H1 (cell line): Measurements from ENCODE around the gene ARHGEF6. TPM values are rescaled to one million over a fixed set of nuclear protein-coding genes. Genes with fewer than 3 reads are reported as not detected.

Experiments used
- CTCF ChIA-PET: fragments of 300-600 bp; sonication (Branson Sonifier 250); formaldehyde crosslinking; loops from one replicate; lab custom pipeline; 2021; ENCODE audit not compliant: partially characterized antibody; lab: Charles Lee
- POLR2A ChIA-PET: fragments of 300-600 bp; sonication (Branson Sonifier 250); formaldehyde crosslinking; loops from one replicate; lab custom pipeline; 2021; ENCODE audit warnings: inconsistent platforms; ENCODE audit not compliant: partially characterized antibody; lab: Charles Lee
- DNase-seq, 2 experiments: peaks; one replicate each; pipeline versions ENCODE4 v3.0.0 to v3.0.0-alpha.2; 2010 to 2022; ENCODE audit warnings: low spot score in 2 of 2, low read depth in 1 of 2, mixed read lengths in 1 of 2
- FAIRE-seq: peaks from 2 replicates; lab custom pipeline; 2011; peaks lifted over from hg19 to GRCh38; lab: Jason Lieb, UNC
- H2AFZ ChIP-seq: 2 replicates; pipeline ENCODE4 v1.8.1; 2012; ENCODE audit warnings: low read length, inconsistent platforms
- H2AK5ac ChIP-seq: 2 replicates; pipeline ENCODE4 v1.6.1; 2013; ENCODE audit warnings: low read depth, low read length
- H2BK120ac ChIP-seq: replicated peaks from 2 replicates; pipeline ENCODE3; 2013; ENCODE audit warnings: low read depth, low read length, inconsistent platforms
- H2BK12ac ChIP-seq: 2 replicates; pipeline ENCODE4 v1.6.1; 2013; ENCODE audit warnings: low read depth, low read length
- H2BK15ac ChIP-seq: 2 replicates; pipeline ENCODE4 v1.6.1; 2013; ENCODE audit warnings: low read length
- H2BK20ac ChIP-seq: 2 replicates; pipeline ENCODE4 v1.6.1; 2013; ENCODE audit warnings: low read length
- H2BK5ac ChIP-seq: 2 replicates; pipeline ENCODE4 v1.6.1; 2013; ENCODE audit warnings: low read depth, low read length
- H3K14ac ChIP-seq: 2 replicates; pipeline ENCODE4 v1.6.1; 2013; ENCODE audit warnings: inconsistent platforms; ENCODE audit not compliant: insufficient read length
- H3K18ac ChIP-seq: 2 replicates; pipeline ENCODE4 v1.6.1; 2013; ENCODE audit warnings: low read length; ENCODE audit errors: extremely low read depth
- H3K23ac ChIP-seq: 2 replicates; pipeline ENCODE4 v1.6.1; 2013; ENCODE audit warnings: inconsistent platforms; ENCODE audit not compliant: insufficient read length
- H3K23me2 ChIP-seq: 2 replicates; pipeline ENCODE4 v1.6.1; 2013; ENCODE audit warnings: low read depth, low read length
- H3K27ac ChIP-seq: 2 replicates; pipeline ENCODE4 v1.6.1; 2011; ENCODE audit warnings: low read depth, low read length, inconsistent platforms
- H3K27me3 ChIP-seq, 4 experiments: replicated peaks in 1 of 4; 1 replicate in 1 of 4; 2 replicates in 3 of 4; pipeline versions ENCODE4 v1.6.1 to v1.8.1; 2011 to 2013; ENCODE audit warnings: low read length in 3 of 4, mild to moderate bottlenecking in 3 of 4, inconsistent platforms in 2 of 4, mixed read lengths in 2 of 4, moderate library complexity in 1 of 4; ENCODE audit not compliant: control insufficient read depth in 3 of 4, insufficient read depth in 3 of 4; ENCODE audit errors: extremely low read depth in 1 of 4
- H3K36me3 ChIP-seq, 4 experiments: 2 replicates each; pipeline versions ENCODE4 v1.6.1 to v1.8.1; 2011 to 2013; ENCODE audit warnings: mild to moderate bottlenecking in 4 of 4, low read length in 3 of 4, moderate library complexity in 2 of 4, control low read depth in 1 of 4, inconsistent platforms in 1 of 4; ENCODE audit not compliant: insufficient read depth in 4 of 4, control insufficient read depth in 2 of 4
- H3K4ac ChIP-seq: replicated peaks from 2 replicates; pipeline ENCODE3; 2013; ENCODE audit warnings: low read length, low read depth, mixed read lengths, inconsistent platforms; ENCODE audit not compliant: insufficient read length
- H3K4me1 ChIP-seq, 4 experiments: replicated peaks in 1 of 4; 1 replicate in 1 of 4; 2 replicates in 3 of 4; pipeline versions ENCODE4 v1.6.1 to v1.8.1; 2011 to 2013; ENCODE audit warnings: low read length in 3 of 4, inconsistent platforms in 2 of 4, mixed read lengths in 1 of 4; ENCODE audit not compliant: insufficient read depth in 4 of 4, control insufficient read depth in 3 of 4
- H3K4me2 ChIP-seq, 2 experiments: 2 replicates each; pipeline versions ENCODE4 v1.6.1 to v1.8.1; 2011 to 2013; ENCODE audit warnings: low read depth in 2 of 2, low read length in 2 of 2, control low read depth in 1 of 2, inconsistent platforms in 1 of 2, mild to moderate bottlenecking in 1 of 2; ENCODE audit not compliant: insufficient read depth in 1 of 2
- H3K4me3 ChIP-seq, 4 experiments: fragments of 200-600, 300-600 bp in 1 of 4; sonication (generic), shearing (Covaris generic), sonication (Bioruptor Twin) in 1 of 4; 2 replicates each; pipeline versions ENCODE4 v1.5.1 to v1.8.1; 2011 to 2016; ENCODE audit warnings: low read length in 4 of 4, low read depth in 3 of 4, control low read depth in 2 of 4, inconsistent platforms in 2 of 4, mild to moderate bottlenecking in 2 of 4, mixed read lengths in 1 of 4, moderate library complexity in 1 of 4; ENCODE audit not compliant: insufficient read depth in 2 of 4; ENCODE audit errors: extremely low read depth in 1 of 4
- H3K56ac ChIP-seq: replicated peaks from 2 replicates; pipeline ENCODE3; 2013; ENCODE audit warnings: low read depth, mild to moderate bottlenecking, mixed read lengths, low read length, inconsistent platforms; ENCODE audit not compliant: insufficient read length
- H3K79me1 ChIP-seq: 2 replicates; pipeline ENCODE4 v1.6.1; 2013; ENCODE audit warnings: low read depth, low read length, control low read depth
- H3K79me2 ChIP-seq, 2 experiments: 2 replicates each; pipeline versions ENCODE4 v1.6.1 to v1.8.1; 2012 to 2013; ENCODE audit warnings: low read length in 2 of 2, mild to moderate bottlenecking in 2 of 2, inconsistent platforms in 1 of 2; ENCODE audit not compliant: insufficient read depth in 2 of 2, control insufficient read depth in 1 of 2
- H3K9ac ChIP-seq, 4 experiments: replicated peaks in 1 of 4; 1 replicate in 1 of 4; 2 replicates in 3 of 4; pipeline versions ENCODE4 v1.6.1 to v1.8.1; 2011 to 2013; ENCODE audit warnings: low read depth in 3 of 4, low read length in 3 of 4, control low read depth in 2 of 4, mild to moderate bottlenecking in 2 of 4, moderate library complexity in 2 of 4, inconsistent platforms in 1 of 4; ENCODE audit errors: extremely low read depth in 1 of 4
- H3K9me3 ChIP-seq, 2 experiments: 2 replicates each; pipeline versions ENCODE4 v1.6.1 to v1.8.1; 2012 to 2013; ENCODE audit warnings: mild to moderate bottlenecking in 2 of 2, moderate library complexity in 2 of 2, control low read depth in 1 of 2, inconsistent platforms in 1 of 2, low read depth in 1 of 2, low read length in 1 of 2, mixed read lengths in 1 of 2; ENCODE audit not compliant: insufficient read depth in 2 of 2
- H4K20me1 ChIP-seq, 2 experiments: replicated peaks in 1 of 2; 2 replicates each; pipeline versions ENCODE3 to v1.8.1; 2011 to 2013; ENCODE audit warnings: inconsistent platforms in 2 of 2, low read length in 2 of 2, mild to moderate bottlenecking in 1 of 2; ENCODE audit not compliant: insufficient read depth in 2 of 2, control insufficient read depth in 1 of 2
- H4K5ac ChIP-seq: 2 replicates; pipeline ENCODE4 v1.6.1; 2013; ENCODE audit warnings: low read length, low read depth, mixed read lengths, inconsistent platforms; ENCODE audit not compliant: insufficient read length
- H4K8ac ChIP-seq: 2 replicates; pipeline ENCODE4 v1.8.0; 2013; ENCODE audit warnings: mild to moderate bottlenecking, moderate library complexity, low read length, inconsistent platforms; ENCODE audit not compliant: insufficient read depth; ENCODE audit errors: extremely low read depth
- H4K91ac ChIP-seq: replicated peaks from 2 replicates; pipeline ENCODE3; 2013; ENCODE audit warnings: low read length, mixed read lengths, inconsistent platforms; ENCODE audit not compliant: insufficient read length
- RAD21 ChIP-seq, 2 experiments: IDR thresholded peaks in 1 of 2; conservative IDR thresholded peaks in 1 of 2; 2 replicates each; pipeline ENCODE4 v1.6.1; 2011; ENCODE audit warnings: low read depth in 2 of 2, low read length in 2 of 2, improper control_type of control experiment in 1 of 2, inconsistent platforms in 1 of 2, mild to moderate bottlenecking in 1 of 2, moderate library complexity in 1 of 2
- TEAD4 ChIP-seq: IDR thresholded peaks from 2 replicates; pipeline ENCODE4 v1.6.1; 2012; ENCODE audit warnings: low read depth, low read length, inconsistent platforms, mixed read lengths
- ZNF274 ChIP-seq: IDR thresholded peaks from 2 replicates; pipeline ENCODE4 v1.7.0; 2012; ENCODE audit warnings: low read length, borderline replicate concordance; ENCODE audit errors: extremely low read depth
- WGBS, 2 experiments: shearing (Covaris generic) in 1 of 2; methylation state at CpG; one replicate each; pipeline versions ENCODE4 v1.1.6 to v1.1.7; 2013 to 2015; ENCODE audit warnings: low lambda C conversion rate in 2 of 2, mixed read lengths in 2 of 2, inconsistent platforms in 1 of 2, low coverage in 1 of 2, missing lambda C conversion rate in 1 of 2; ENCODE audit not compliant: insufficient replicate concordance in 2 of 2, insufficient coverage in 1 of 2, insufficient read length in 1 of 2; ENCODE audit errors: extremely low coverage in 1 of 2, missing lambda C conversion rate in 1 of 2; 5-methylcytosine and 5-hydroxymethylcytosine counted together
- polyA plus RNA-seq, 7 experiments: library from polyadenylated mRNA; depleted of rRNA in 3 of 7; stranded (reverse) in 5 of 7; unstranded in 2 of 7; fragments of >200 nt in 5 of 7; fragments of 200-250 nt in 2 of 7; gene quantifications; 1 replicate in 5 of 7; 2 replicates in 1 of 7; 4 replicates in 1 of 7; pipeline versions ENCODE4 v1.2.1 to v1.2.3, GENCODE V29; 2011 to 2013; ENCODE audit warnings: missing spikeins in 2 of 7, mixed read lengths in 2 of 7
- total RNA-seq: library from RNA; stranded (reverse); fragmentation: NEBNext Ultra II Directional; extraction: Animal tissue kit (Norgen Biotek cat#: 25700); gene quantifications from 2 replicates; pipeline ENCODE4 v1.2.1, GENCODE V29; 2021

The ARHGEF6 gene
- total and polyA plus RNA-seq, 2 of the 8 experiments (the other 6 are each of a cell fraction or from before 2014, with no cell fraction given) = 3.6 to 3.7 TPM

- Histone ChIP-seq H3K79me2 (no peaks in the 10 kb centered on the region), H3K56ac (no peak overlapping the region), H4K8ac (no peak overlapping the region), H2AK5ac (no peak overlapping the region), H3K4me3 (no peak overlapping the region), H3K18ac (no peak overlapping the region), H2BK15ac (no peak overlapping the region), H3K79me1 (no peaks in the 10 kb centered on the region), H2AFZ (no peak overlapping the region), H4K5ac (no peak overlapping the region), H3K4me2 (0 out of 4 replicates have a peak overlapping the region, but pooled peaks of 1 of the 2 experiments have one; percentile 2), H3K4ac (no peak overlapping the region), H3K27me3 (no peaks in the 10 kb centered on the region), H3K9ac (no peak overlapping the region), H4K20me1 (no peaks in the 10 kb centered on the region), H3K27ac (no peak overlapping the region), H4K91ac (no peak overlapping the region), H2BK120ac (no peak overlapping the region), H3K4me1 (peaks cover 0 to 5% (median 0%) of the 10 kb centered on the region in 4 experiments; a peak in 2 of 7 replicates), H2BK20ac (no peak overlapping the region), H3K23ac (no peak overlapping the region), H3K14ac (no peak overlapping the region), H3K36me3 (no peaks in the 10 kb centered on the region), H3K23me2 (no peaks in the 10 kb centered on the region), H2BK12ac (no peak overlapping the region), H2BK5ac (no peak overlapping the region), H3K9me3 (no peaks in the 10 kb centered on the region)
- FAIRE-seq (peak; percentile 89), DNase-seq (no peak)
- CTCF ChIA-PET = interaction anchor here (2.1 kb wide), 1 partner anchor 81 kb away, joined by 5 read pairs; no protein-coding TSS in a partner anchor
- no peak for TF ChIP-seq ZNF274
- TF ChIP-seq RAD21 (IDR thresholded peaks at IDR 0.05 in 1 of 2, conservative IDR thresholded peaks at IDR 0.05 in 1 of 2; ENCODE audit: low read depth in 2 of 2, low read length in 2 of 2) = 0 out of 4 replicates have a peak, but pooled peaks of 1 of the 2 experiments have one; percentile 1
- 0 out of 2 replicates have a peak, but pooled peaks have one; percentile 32 for TF ChIP-seq TEAD4
- POLR2A ChIA-PET = interaction anchor here (1.0 kb wide), 1 partner anchor 8 kb away, joined by 3 read pairs; no protein-coding TSS in a partner anchor
- WGBS, 2 experiments = 11% methylated on average over 6 of the region's 6 CpGs; no CpG with 5 or more reads in 1 of the 2 experiments
These were observed 91.3 kb downstream of the ARHGEF6 start for GRCh38 chrX:136689436-136689835.
